IMR-90 (cell line): Measurements from ENCODE around the gene DPP6. TPM values are rescaled to one million over a fixed set of nuclear protein-coding genes. Genes with fewer than 3 reads are reported as not detected.

Experiments used
- ATAC-seq: fragments of 200-7000 bp; cut with Tn5 transposase; 2 replicates; pipeline ENCODE4 v1.9.1; 2020; ENCODE audit warnings: low read depth, mild to moderate bottlenecking, moderate library complexity
- BruUV-seq: library from RNA; stranded (reverse); fragments of 400-500 nt; replicated peaks from 2 replicates; lab custom pipeline; 2021; lab: Mats Ljungman, UMichigan
- CTCF ChIA-PET: fragments of 300-600 bp; formaldehyde crosslinking; extraction: SDS; loops from one replicate; lab custom pipeline; 2021; ENCODE audit warnings: antibody characterized with exemption; lab: Yijun Ruan, JAX
- POLR2A ChIA-PET: fragments of 300-600 bp; sonication (Branson Sonifier 250); formaldehyde crosslinking; loops from one replicate; lab custom pipeline; 2022; ENCODE audit warnings: antibody characterized with exemption; ENCODE audit not compliant: unreplicated experiment; lab: Charles Lee
- DNase-seq: peaks from one replicate; pipeline ENCODE4 v3.0.0; 2013
- H2AFZ ChIP-seq: replicated peaks from 2 replicates; pipeline ENCODE3; 2013; ENCODE audit warnings: low read length, mild to moderate bottlenecking; ENCODE audit not compliant: poor library complexity
- H2AK5ac ChIP-seq: 2 replicates; pipeline ENCODE4 v1.6.1; 2013; ENCODE audit warnings: low read depth, low read length, inconsistent platforms
- H2AK9ac ChIP-seq: replicated peaks from 2 replicates; pipeline ENCODE3; 2013; ENCODE audit warnings: mild to moderate bottlenecking, low read depth, low read length, moderate library complexity; ENCODE audit not compliant: poor library complexity
- H2BK120ac ChIP-seq: 2 replicates; pipeline ENCODE4 v1.6.1; 2013; ENCODE audit warnings: low read depth, low read length, inconsistent platforms
- H2BK15ac ChIP-seq: 3 replicates; pipeline ENCODE4 v1.6.1; 2013; ENCODE audit warnings: low read depth, low read length, inconsistent platforms
- H2BK20ac ChIP-seq: 2 replicates; pipeline ENCODE4 v1.6.1; 2013; ENCODE audit warnings: low read depth, mild to moderate bottlenecking, inconsistent platforms, low read length, moderate library complexity
- H2BK5ac ChIP-seq: 2 replicates; pipeline ENCODE4 v1.6.1; 2013; ENCODE audit warnings: mild to moderate bottlenecking, low read depth, low read length, inconsistent platforms; ENCODE audit not compliant: poor library complexity, severe bottlenecking
- H3K14ac ChIP-seq: replicated peaks from 2 replicates; pipeline ENCODE4 v1.6.1; 2013; ENCODE audit warnings: low read depth, low read length, inconsistent platforms
- H3K18ac ChIP-seq: 2 replicates; pipeline ENCODE4 v1.6.1; 2013; ENCODE audit warnings: low read depth, low read length, control low read depth
- H3K23ac ChIP-seq: 2 replicates; pipeline ENCODE4 v1.6.1; 2013; ENCODE audit warnings: low read depth, low read length, inconsistent platforms
- H3K27ac ChIP-seq: 2 replicates; pipeline ENCODE4 v1.5.1; 2013; ENCODE audit warnings: mild to moderate bottlenecking, control low read depth, low read length; ENCODE audit not compliant: insufficient read depth
- H3K27me3 ChIP-seq: 2 replicates; pipeline ENCODE4 v1.6.1; 2013; ENCODE audit warnings: low read length; ENCODE audit not compliant: control insufficient read depth, insufficient read depth
- H3K36me3 ChIP-seq: 2 replicates; pipeline ENCODE4 v1.6.1; 2013; ENCODE audit warnings: low read length, mixed read lengths; ENCODE audit not compliant: control insufficient read depth, insufficient read depth
- H3K4ac ChIP-seq: 2 replicates; pipeline ENCODE4 v1.6.1; 2013; ENCODE audit warnings: low read depth, low read length, inconsistent platforms
- H3K4me1 ChIP-seq: 2 replicates; pipeline ENCODE4 v1.6.1; 2013; ENCODE audit warnings: low read length, mixed read lengths; ENCODE audit not compliant: control insufficient read depth, insufficient read depth
- H3K4me2 ChIP-seq: 2 replicates; pipeline ENCODE4 v1.6.1; 2013; ENCODE audit warnings: low read depth, mild to moderate bottlenecking, control low read depth, low read length, moderate library complexity
- H3K4me3 ChIP-seq: 2 replicates; pipeline ENCODE4 v1.5.1; 2013; ENCODE audit warnings: low read depth, mild to moderate bottlenecking, control low read depth, low read length, moderate library complexity; ENCODE audit not compliant: insufficient read depth
- H3K56ac ChIP-seq: 2 replicates; pipeline ENCODE4 v1.6.1; 2013; ENCODE audit warnings: low read length, inconsistent platforms; ENCODE audit not compliant: insufficient read depth; ENCODE audit errors: extremely low read depth
- H3K79me1 ChIP-seq, 2 experiments: 2 replicates each; pipeline ENCODE4 v1.6.1; 2013; ENCODE audit warnings: low read length in 2 of 2, inconsistent platforms in 1 of 2, low read depth in 1 of 2
- H3K9ac ChIP-seq: 2 replicates; pipeline ENCODE4 v1.6.1; 2013; ENCODE audit warnings: low read depth, low read length, control low read depth
- H3K9me1 ChIP-seq: 2 replicates; pipeline ENCODE4 v1.6.1; 2013; ENCODE audit warnings: low read length, inconsistent platforms; ENCODE audit not compliant: insufficient read depth
- H3K9me3 ChIP-seq: 2 replicates; pipeline ENCODE4 v1.6.1; 2013; ENCODE audit warnings: low read length; ENCODE audit not compliant: control insufficient read depth, insufficient read depth
- H4K20me1 ChIP-seq: 2 replicates; pipeline ENCODE4 v1.6.1; 2013; ENCODE audit warnings: low read length, inconsistent platforms; ENCODE audit not compliant: insufficient read depth
- H4K5ac ChIP-seq: 2 replicates; pipeline ENCODE4 v1.6.1; 2013; ENCODE audit warnings: mild to moderate bottlenecking, low read depth, low read length, control low read depth
- H4K8ac ChIP-seq, 2 experiments: 2 replicates each; pipeline ENCODE4 v1.6.1; 2013; ENCODE audit warnings: low read depth in 2 of 2, low read length in 2 of 2, control low read depth in 1 of 2, inconsistent platforms in 1 of 2
- H4K91ac ChIP-seq: 2 replicates; pipeline ENCODE4 v1.6.1; 2013; ENCODE audit warnings: low read depth, low read length, inconsistent platforms; ENCODE audit not compliant: insufficient read depth
- BHLHE40 ChIP-seq: fragments of 150-350 bp; IDR thresholded peaks from 2 replicates; pipeline ENCODE4 v1.6.1; 2016; ENCODE audit warnings: mild to moderate bottlenecking, low read depth, low read length
- CHD1 ChIP-seq: IDR thresholded peaks from 2 replicates; pipeline ENCODE4 v1.6.1; 2012; ENCODE audit warnings: low read depth, low read length, improper control_type of control experiment
- CTCF ChIP-seq: conservative IDR thresholded peaks from 2 replicates; pipeline ENCODE4 v1.5.1; 2012; ENCODE audit warnings: mild to moderate bottlenecking, low read depth, low read length, improper control_type of control experiment
- FOS ChIP-seq: fragments of 150-350 bp; IDR thresholded peaks from 2 replicates; pipeline ENCODE4 v1.6.1; 2016; ENCODE audit warnings: low read depth, low read length
- MAZ ChIP-seq: IDR thresholded peaks from 2 replicates; pipeline ENCODE4 v1.6.1; 2012; ENCODE audit warnings: low read depth, mild to moderate bottlenecking, low read length, improper control_type of control experiment, moderate library complexity, borderline replicate concordance
- MXI1 ChIP-seq: IDR thresholded peaks from 2 replicates; pipeline ENCODE4 v1.6.1; 2012; ENCODE audit warnings: low read depth, mild to moderate bottlenecking, low read length, moderate library complexity, borderline replicate concordance
- NFE2L2 ChIP-seq: fragments of 150-350 bp; IDR thresholded peaks from 2 replicates; pipeline ENCODE4 v1.6.1; 2016; ENCODE audit warnings: low read depth, mild to moderate bottlenecking, low read length
- POLR2A ChIP-seq: IDR thresholded peaks from 2 replicates; pipeline ENCODE4 v1.6.1; 2012; ENCODE audit warnings: mild to moderate bottlenecking, low read depth, low read length
- RAD21 ChIP-seq: IDR thresholded peaks from 2 replicates; pipeline ENCODE4 v1.6.1; 2012; ENCODE audit warnings: low read length, improper control_type of control experiment
- RCOR1 ChIP-seq: IDR thresholded peaks from 2 replicates; pipeline ENCODE4 v1.6.1; 2012; ENCODE audit warnings: mild to moderate bottlenecking, low read length, improper control_type of control experiment; ENCODE audit not compliant: insufficient replicate concordance
- RFX5 ChIP-seq: IDR thresholded peaks from 2 replicates; pipeline ENCODE4 v1.8.0; 2012; ENCODE audit warnings: low read depth, mild to moderate bottlenecking, low read length, moderate library complexity
- SMC3 ChIP-seq: fragments of 150-350 bp; IDR thresholded peaks from 2 replicates; pipeline ENCODE4 v1.6.1; 2016; ENCODE audit warnings: low read depth, mild to moderate bottlenecking, antibody characterized with exemption, low read length, moderate library complexity
- WGBS, 2 experiments: methylation state at CpG; one replicate each; pipeline versions ENCODE4 v1.1.5 to v1.1.7; 2013; ENCODE audit warnings: missing lambda C conversion rate in 2 of 2; ENCODE audit not compliant: insufficient read length in 1 of 2; ENCODE audit errors: extremely low coverage in 2 of 2; 5-methylcytosine and 5-hydroxymethylcytosine counted together
- dilution Hi-C: fragments of 300-500 bp; cut with HindIII; formaldehyde crosslinking; loops from one replicate; pipeline ENCODE4 v1.14.3; 2018; ENCODE audit warnings: low sequenced_read_pairs; ENCODE audit not compliant: unreplicated experiment
- in situ Hi-C: fragments of 300-500 bp; cut with MboI; formaldehyde crosslinking; loops from 3 replicates; pipeline ENCODE4 v1.14.3; 2019; ENCODE audit warnings: low sequenced_read_pairs, inconsistent platforms, mixed read lengths
- intact Hi-C: fragments of 100-400 bp; cut with micrococcal nuclease; formaldehyde crosslinking; loops from 2 replicates; pipeline ENCODE4 v1.10.0; 2022
- polyA plus RNA-seq, 3 experiments: library from polyadenylated mRNA; depleted of rRNA; stranded (reverse); fragments of >200 nt; gene quantifications; 2 replicates each; pipeline ENCODE4 v1.2.3, GENCODE V29; 2012; ENCODE audit warnings: low replicate concordance in 1 of 3
- total RNA-seq: library from RNA; depleted of rRNA; stranded (reverse); fragments of >200 nt; gene quantifications from 2 replicates; pipeline ENCODE4 v1.2.3, GENCODE V29; 2012

The DPP6 gene
- total and polyA plus RNA-seq, 2 of the 4 experiments (the other 2 are of a cell fraction) = not detected

- Histone ChIP-seq H2AK5ac (no peak overlapping the region), H4K20me1 (no peaks in the 10 kb centered on the region), H3K9ac (no peak overlapping the region), H2BK15ac (no peak overlapping the region), H2BK20ac (no peak overlapping the region), H3K27me3 (no peaks in the 10 kb centered on the region), H3K4ac (no peak overlapping the region), H2BK5ac (no peak overlapping the region), H3K14ac (no peak overlapping the region), H3K4me2 (no peak overlapping the region), H3K4me3 (no peak overlapping the region), H3K4me1 (no peaks in the 10 kb centered on the region), H3K23ac (no peak overlapping the region), H3K27ac (no peak overlapping the region), H3K9me1 (no peaks in the 10 kb centered on the region), H4K5ac (no peak overlapping the region), H4K91ac (no peak overlapping the region), H3K56ac (no peak overlapping the region), H2BK120ac (no peak overlapping the region), H2AFZ (no peak overlapping the region), H3K18ac (no peak overlapping the region), H3K79me1 (no peaks in the 10 kb centered on the region), H4K8ac (no peak overlapping the region), H2AK9ac (no peak overlapping the region), H3K36me3 (no peaks in the 10 kb centered on the region), H3K9me3 (peaks cover 24% of the 10 kb centered on the region)
- POLR2A ChIA-PET = no interaction called here
- in situ Hi-C loops (no loop called here), dilution Hi-C loops (no loop called here), intact Hi-C loops (loop anchor here (5.0 kb wide), 1 partner anchor 1132 kb away; no protein-coding TSS in a partner anchor)
- BruUV-seq = no TSS peak
- no peak for DNase-seq
- WGBS, 2 experiments = no CpG with 5 or more reads among the region's 4 CpGs
- no peak for TF ChIP-seq NFE2L2
- no peak for TF ChIP-seq SMC3
- TF ChIP-seq RAD21 = no peak
- no peak for TF ChIP-seq CHD1
- TF ChIP-seq RCOR1 = no peak
- no peak for TF ChIP-seq CTCF
- no peak for TF ChIP-seq MAZ
- TF ChIP-seq RFX5 = no peak
- no peak for TF ChIP-seq BHLHE40
- no peak for TF ChIP-seq FOS
- no peak for TF ChIP-seq POLR2A
- no peak for TF ChIP-seq MXI1
- no peak for ATAC-seq
- CTCF ChIA-PET = no interaction called here
These were observed 437.7 kb downstream of the DPP6 start for GRCh38 chr7:154489897-154490296.
